HG03342 (cell line): ENCODE measurements around the gene NELFCD.
"Not testable (repeated sequence)": the region's sequence is repeated elsewhere in the genome, so short reads cannot be mapped to it uniquely, and the experiment has no call there.

ENCODE experiments used
- ATAC-seq: cut with Tn5 transposase; IDR thresholded peaks from one replicate; pipeline ENCODE4 v1.9.1; 2021; ENCODE audit warnings: mild to moderate bottlenecking, moderate library complexity; ENCODE audit not compliant: unreplicated experiment

Gene NELFCD, protein sequence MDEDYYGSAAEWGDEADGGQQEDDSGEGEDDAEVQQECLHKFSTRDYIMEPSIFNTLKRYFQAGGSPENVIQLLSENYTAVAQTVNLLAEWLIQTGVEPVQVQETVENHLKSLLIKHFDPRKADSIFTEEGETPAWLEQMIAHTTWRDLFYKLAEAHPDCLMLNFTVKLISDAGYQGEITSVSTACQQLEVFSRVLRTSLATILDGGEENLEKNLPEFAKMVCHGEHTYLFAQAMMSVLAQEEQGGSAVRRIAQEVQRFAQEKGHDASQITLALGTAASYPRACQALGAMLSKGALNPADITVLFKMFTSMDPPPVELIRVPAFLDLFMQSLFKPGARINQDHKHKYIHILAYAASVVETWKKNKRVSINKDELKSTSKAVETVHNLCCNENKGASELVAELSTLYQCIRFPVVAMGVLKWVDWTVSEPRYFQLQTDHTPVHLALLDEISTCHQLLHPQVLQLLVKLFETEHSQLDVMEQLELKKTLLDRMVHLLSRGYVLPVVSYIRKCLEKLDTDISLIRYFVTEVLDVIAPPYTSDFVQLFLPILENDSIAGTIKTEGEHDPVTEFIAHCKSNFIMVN

DNA sequence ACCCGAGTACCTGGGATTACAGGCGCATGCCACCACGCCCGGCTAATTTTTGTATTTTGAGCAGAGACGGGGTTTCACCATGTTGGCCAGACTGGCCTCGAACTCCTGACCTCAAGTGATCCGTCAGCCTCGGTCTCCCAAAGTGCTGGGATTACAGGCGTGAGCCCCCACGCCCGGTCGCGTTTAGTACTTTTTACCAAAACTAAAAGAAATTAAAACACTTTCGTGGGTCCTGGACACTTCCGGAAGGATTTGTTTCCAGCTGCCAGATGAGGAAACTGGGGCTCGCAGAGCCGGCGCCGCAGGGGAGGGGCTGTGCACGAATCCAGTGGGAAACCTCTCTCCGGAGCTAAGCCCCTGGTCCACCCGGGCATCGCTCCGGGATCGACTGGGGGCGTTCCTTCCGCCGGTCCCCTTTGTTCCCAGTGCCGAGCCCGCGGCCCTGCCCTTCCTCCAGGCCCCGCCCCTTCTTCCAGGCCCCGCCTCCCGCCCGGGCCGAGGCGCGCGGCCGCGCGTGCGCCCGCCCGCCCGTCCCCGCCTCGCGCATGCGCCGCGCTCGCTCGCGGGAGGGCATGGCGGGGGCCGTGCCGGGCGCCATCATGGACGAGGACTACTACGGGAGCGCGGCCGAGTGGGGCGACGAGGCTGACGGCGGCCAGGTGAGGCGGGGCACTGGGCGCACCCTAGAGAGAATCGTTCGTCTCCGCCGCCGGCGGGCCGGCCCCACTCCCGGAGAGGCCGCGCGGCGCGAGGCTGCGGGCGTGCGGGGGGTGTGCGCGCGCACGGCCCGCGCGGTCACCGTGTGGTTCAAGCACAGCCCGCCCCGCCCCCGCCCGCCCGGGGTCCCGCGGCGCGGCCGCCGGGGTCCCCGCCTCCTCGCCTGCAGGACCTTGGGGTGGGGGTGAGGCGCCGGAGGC is at the start of gene NELFCD:
NELFCD (plus strand) TSS at position 546 of the 917 bp plus-strand sequence; CDS start at position 600, 54 bp downstream.
- peak; percentile 68 for ATAC-seq

GRCh38 chr20:58932170-58932569 is 48.9 kb upstream of the NELFCD start:
- ATAC-seq: no peak

GRCh38 chr20:58938078-58938477 is 43.0 kb upstream of the NELFCD start:
- ATAC-seq: no peak

DNA sequence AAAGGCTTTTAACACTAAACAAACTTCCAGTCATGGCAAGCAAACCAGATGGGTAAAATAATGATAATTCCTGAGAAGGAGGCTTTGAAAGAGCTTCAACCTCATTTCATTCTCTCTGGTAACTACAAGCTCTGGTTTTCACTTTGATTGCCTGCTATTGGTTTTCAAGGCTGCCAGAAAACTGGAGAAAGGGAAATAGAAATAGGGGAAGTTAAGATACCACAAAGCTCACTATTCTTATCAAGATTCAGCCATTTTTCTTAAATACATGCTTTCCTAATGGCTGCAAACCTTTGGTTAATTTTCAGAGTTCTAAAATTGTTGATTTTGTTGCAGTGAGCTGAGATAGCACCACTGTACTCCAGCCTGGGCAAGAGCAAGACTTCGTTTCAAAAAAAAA is 42.5 kb upstream of the NELFCD start:
- no peak for ATAC-seq

DNA sequence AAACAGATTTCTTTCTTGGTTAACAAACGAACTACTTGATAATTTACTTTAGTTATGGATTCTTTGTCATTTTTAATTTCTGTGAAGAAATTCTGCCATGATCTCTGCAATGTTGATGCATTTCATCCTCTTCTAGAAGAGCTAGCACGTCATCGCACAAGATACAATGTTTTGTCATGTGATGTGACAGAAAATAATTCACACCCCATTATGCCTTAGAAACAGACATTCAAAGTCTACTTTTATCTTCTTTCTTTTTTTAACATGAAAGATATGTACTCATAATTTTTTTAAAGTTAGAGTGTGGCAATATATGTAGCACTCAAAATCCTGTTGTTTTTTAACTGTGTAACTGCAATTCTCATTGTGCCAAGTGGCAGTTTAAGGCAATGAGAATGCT is 39.6 kb upstream of the NELFCD start:
- ATAC-seq: no peak

DNA sequence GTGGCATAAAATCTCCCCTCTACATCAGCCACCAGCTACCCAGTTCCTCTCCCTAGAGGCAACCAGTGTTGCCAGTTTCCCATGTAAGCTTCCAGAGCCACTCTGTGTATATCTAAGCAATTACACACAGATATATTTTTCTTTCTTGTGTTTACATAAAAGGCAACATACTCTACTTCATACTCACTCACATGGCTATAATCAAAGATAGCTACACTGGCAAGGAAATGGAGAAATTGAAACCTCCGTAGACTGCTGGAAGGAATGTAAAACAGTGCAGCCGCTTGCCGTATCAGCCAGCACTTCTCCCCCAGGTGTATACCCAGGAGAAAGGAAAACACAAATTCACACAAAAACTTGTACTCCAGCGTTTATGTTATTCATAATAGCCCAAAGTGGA is 38.5 kb upstream of the NELFCD start:
- ATAC-seq: no peak

DNA sequence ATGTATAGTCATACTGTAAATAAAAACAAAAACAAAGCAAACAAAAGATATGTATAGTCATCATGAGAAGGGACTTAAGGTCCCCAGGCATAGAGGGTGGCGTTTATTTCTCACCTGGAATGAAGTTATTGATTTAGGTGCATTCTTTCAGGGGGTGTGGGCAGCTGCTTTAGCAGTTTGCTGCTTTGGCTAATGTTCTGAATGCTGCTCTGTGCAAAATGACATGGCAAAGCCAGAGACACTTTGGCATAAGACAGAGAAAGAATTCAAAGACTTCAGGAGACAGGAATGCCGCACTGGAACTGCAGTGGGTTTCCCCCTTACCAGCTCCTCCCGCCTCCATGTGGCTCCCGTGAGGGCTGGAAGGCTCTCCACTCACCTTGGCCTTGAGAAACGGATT is 36.4 kb upstream of the NELFCD start:
- ATAC-seq: no peak

DNA sequence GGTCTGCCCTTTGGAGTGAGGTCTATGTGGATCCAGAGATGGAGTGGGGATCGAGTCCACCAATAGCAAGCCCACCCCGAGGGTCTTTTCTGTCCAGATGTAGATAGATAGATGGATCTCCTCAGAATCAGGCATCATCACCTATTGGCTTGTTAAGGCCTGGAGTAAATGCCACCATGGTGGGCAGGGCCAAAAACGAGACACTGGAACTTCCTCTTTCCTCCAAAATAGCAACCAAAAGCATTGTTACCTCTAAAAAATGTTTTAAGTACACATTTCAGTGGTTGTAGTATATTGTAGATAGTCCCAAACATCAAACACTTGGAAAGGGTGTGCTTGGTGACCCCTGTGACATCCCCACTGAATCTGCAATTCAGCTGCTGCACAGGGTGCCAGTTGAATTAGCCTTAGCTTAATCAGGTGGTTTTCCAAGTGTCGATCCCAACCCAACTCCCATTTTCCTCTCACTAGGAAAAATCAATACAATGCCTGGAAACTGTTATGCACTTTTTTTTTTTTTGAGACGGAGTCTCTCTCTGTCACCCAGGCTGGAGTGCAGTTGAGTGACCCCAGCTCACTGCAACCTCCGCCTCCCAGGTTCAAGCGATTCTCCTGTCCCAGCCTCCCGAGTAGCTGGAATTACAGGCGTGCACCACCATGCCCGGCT is 35.0 kb upstream of the NELFCD start:
- no peak for ATAC-seq

DNA sequence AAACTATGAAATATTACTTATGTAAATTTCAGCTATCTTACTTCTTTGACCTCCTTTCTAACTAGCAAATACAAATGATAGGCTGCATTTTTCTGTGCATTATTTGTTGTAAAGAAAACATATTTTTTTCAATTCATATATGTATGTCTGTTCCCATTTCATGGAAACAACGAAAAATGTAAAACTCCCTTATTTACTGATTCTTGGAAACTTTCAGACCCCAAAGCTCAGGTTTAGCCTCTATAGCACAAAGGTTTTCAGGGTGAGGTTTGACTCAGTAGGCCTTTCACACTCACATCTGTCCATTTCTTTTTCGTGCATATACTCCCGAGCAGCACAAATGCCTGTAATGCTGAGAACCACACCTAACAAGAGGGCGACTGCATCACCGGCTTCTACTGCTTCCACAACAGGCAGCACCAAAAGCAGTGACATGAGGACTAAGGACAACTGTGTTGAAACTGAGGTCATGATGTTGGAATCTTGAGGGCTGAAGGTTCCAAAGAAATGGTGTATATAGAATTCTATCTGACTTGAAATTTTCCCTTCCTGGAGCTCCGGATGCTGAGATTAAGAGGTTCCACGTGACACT is 33.2 kb upstream of the NELFCD start:
- not testable (repeated sequence) for ATAC-seq

DNA sequence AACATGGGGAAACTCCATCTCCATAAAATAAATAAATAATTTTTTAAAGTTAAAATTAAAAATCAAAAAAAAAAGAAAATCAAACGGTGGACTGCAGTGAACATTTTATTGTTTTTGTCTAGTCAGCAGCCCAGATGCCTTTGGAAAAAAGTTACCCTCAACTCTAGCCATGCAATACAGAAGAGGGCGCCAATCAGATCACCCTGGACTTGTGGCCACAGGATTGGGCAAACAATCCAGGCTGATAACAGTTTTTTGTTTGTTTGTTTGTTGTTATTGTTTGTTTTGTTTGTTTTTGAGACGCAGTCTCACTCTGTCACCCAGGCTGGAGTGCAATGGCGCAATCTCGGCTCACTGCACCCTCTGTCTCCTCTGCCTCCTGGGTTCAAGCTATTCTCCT is 30.5 kb upstream of the NELFCD start:
- ATAC-seq: no peak

DNA sequence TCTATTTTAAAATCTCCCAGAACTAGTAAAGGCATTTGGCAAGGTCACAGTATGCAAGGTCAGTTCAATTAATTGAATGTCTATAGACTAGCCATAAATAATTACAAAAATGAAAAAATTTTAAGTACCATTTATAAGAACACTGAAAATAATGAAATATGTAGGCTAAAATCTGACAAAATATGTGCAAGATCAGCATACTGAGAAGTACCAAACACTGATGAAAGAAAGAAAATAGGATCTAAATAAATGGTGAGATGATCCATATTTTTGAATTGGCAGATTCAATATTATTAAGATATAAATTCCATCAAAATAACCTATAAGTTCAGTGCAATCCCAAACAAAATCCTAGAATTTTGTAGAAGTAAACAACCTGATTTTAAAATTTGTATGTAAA is 28.0 kb upstream of the NELFCD start:
- no peak for ATAC-seq

DNA sequence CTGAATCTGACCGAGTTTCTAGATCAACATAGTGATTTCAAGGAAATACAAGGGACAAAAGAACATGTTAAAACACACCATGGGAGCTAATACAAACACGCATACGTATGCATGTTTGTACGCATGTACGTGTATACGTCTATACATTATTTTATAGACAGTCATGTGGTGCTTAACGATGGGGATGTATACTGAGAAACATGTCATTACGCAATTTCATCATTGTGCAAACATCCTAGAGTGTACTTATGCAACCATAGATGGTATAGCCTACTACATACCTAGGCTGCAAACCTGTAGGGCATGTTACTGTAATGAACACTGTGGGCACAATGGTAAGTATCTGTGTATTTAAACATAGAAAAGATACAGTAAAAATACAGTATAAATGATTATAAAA is 25.0 kb upstream of the NELFCD start:
- no peak for ATAC-seq

DNA sequence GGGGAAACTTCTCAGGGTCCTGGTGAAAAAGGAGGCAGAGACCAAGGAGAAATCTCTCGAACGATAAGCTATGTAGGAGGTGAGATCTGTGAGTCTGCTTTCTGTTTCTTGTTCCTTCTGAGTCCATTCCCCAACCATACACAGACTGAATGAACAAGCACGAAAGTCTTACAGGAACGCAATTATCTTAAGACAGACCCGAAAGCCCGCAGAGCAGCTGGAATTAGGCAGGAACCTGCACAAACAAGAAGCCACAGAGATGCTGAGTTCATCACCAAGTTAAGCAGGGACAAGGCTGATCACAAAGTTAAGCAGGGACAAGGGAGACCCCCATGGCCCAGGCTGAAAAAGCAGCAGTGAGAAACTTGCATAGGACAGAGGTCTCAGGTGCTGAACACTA is 21.4 kb upstream of the NELFCD start:
- ATAC-seq: no peak

- no peak for ATAC-seq
These were observed 17.9 kb upstream of the NELFCD start for GRCh38 chr20:58963060-58963584.

DNA sequence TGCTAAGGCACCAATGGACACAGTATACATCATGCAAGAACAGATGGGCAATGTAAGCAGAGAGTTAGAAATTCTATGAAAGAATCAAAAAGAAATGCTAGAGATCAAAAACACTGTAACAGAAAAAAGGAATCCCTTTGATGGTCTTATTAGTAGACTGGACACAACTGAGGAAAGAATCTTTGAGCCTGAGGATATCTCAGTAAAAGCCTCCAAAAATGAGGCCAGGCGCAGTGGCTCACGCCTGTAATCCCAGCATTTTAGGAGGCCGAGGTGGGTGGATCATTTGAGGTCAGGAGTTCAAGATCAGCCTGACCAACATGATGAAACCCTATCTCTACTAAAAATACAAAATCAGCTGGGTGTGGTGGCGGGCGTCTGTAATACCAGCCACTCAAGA is 17.1 kb upstream of the NELFCD start:
- not testable (repeated sequence) for ATAC-seq

GRCh38 chr20:58965270-58966064 is 15.6 kb upstream of the NELFCD start:
- ATAC-seq: no peak

- no peak for ATAC-seq
These were observed 13.2 kb upstream of the NELFCD start for GRCh38 chr20:58967652-58968429.

DNA sequence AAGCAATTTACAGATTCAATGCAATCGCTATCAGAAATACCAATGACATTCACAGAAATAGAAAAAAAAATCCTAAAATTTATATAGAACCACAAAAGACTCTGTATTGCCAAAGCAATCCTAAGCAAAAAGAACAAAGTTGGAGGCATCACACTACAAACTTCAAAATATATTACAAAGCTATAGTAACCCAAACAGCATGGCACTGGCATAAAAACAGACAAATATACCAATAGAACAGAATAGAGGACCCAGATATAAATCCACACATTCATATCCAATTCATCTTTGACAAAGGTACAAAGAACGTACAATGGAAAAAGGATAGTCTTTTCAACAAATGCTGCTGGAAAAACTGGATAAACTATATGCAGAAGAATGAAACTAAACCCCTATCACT is 11.6 kb upstream of the NELFCD start:
- no peak for ATAC-seq

GRCh38 chr20:58970146-58970545 is 10.9 kb upstream of the NELFCD start:
- no peak for ATAC-seq
